ENCODE data around the gene CNTN3. TPM values are rescaled to one million over a fixed set of nuclear protein-coding genes. Genes with fewer than 3 reads are reported as not detected.

Gene CNTN3
- polyA plus RNA-seq, 1 donor from 2014 or later = 31.8 TPM

DNA sequence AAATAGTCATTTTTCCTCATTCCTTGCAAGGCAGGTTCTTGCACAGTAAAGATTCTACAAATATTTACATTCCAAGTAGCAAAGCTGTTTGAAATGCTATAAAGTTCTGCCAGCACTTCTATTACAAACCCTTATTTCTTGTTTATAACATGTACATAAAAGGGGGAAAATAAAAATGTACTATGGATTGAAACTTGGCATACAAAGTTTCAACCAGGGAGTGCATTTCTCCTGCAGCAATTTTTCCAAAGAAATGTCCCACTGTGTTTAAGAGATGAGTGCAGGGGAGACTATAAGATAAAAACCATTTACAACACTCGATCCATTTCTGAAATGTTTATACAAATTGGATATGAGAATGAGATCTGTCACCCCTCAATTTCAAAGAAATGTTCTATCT, 3.3 kb downstream of the CNTN3 start:
- H4K20me1 ChIP-seq (ENCODE audit: insufficient read depth) = no peaks in the 10 kb centered on the region
- TF ChIP-seq, protein P1, sequence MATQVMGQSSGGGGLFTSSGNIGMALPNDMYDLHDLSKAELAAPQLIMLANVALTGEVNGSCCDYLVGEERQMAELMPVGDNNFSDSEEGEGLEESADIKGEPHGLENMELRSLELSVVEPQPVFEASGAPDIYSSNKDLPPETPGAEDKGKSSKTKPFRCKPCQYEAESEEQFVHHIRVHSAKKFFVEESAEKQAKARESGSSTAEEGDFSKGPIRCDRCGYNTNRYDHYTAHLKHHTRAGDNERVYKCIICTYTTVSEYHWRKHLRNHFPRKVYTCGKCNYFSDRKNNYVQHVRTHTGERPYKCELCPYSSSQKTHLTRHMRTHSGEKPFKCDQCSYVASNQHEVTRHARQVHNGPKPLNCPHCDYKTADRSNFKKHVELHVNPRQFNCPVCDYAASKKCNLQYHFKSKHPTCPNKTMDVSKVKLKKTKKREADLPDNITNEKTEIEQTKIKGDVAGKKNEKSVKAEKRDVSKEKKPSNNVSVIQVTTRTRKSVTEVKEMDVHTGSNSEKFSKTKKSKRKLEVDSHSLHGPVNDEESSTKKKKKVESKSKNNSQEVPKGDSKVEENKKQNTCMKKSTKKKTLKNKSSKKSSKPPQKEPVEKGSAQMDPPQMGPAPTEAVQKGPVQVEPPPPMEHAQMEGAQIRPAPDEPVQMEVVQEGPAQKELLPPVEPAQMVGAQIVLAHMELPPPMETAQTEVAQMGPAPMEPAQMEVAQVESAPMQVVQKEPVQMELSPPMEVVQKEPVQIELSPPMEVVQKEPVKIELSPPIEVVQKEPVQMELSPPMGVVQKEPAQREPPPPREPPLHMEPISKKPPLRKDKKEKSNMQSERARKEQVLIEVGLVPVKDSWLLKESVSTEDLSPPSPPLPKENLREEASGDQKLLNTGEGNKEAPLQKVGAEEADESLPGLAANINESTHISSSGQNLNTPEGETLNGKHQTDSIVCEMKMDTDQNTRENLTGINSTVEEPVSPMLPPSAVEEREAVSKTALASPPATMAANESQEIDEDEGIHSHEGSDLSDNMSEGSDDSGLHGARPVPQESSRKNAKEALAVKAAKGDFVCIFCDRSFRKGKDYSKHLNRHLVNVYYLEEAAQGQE (IDR thresholded peaks at IDR 0.05; ENCODE audit: borderline replicate concordance) = no peak
- TF ChIP-seq MXI1 (conservative IDR thresholded peaks at IDR 0.05; ENCODE audit: poor library complexity, severe bottlenecking) = no peak
- TF ChIP-seq TAF1 (IDR thresholded peaks at IDR 0.05; ENCODE audit: low read depth) = no peak
- TF ChIP-seq, protein P2, sequence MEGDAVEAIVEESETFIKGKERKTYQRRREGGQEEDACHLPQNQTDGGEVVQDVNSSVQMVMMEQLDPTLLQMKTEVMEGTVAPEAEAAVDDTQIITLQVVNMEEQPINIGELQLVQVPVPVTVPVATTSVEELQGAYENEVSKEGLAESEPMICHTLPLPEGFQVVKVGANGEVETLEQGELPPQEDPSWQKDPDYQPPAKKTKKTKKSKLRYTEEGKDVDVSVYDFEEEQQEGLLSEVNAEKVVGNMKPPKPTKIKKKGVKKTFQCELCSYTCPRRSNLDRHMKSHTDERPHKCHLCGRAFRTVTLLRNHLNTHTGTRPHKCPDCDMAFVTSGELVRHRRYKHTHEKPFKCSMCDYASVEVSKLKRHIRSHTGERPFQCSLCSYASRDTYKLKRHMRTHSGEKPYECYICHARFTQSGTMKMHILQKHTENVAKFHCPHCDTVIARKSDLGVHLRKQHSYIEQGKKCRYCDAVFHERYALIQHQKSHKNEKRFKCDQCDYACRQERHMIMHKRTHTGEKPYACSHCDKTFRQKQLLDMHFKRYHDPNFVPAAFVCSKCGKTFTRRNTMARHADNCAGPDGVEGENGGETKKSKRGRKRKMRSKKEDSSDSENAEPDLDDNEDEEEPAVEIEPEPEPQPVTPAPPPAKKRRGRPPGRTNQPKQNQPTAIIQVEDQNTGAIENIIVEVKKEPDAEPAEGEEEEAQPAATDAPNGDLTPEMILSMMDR (IDR thresholded peaks at IDR 0.05; ENCODE audit: poor library complexity, severe bottlenecking) = no peak
- TF ChIP-seq EZH2 (IDR thresholded peaks at IDR 0.05; ENCODE audit: borderline replicate concordance, insufficient read depth, low read length, poor library complexity, severe bottlenecking) = no peak
- TF ChIP-seq SMC3 (conservative IDR thresholded peaks at IDR 0.05; ENCODE audit: poor library complexity) = no peak
- TF ChIP-seq RAD21 (conservative IDR thresholded peaks at IDR 0.05) = no peak
- TF ChIP-seq POLR2AphosphoS5 (IDR thresholded peaks at IDR 0.05) = no peak
- TF ChIP-seq EP300 (conservative IDR thresholded peaks at IDR 0.05; ENCODE audit: poor library complexity, severe bottlenecking) = no peak
- H3F3A ChIP-seq (ENCODE audit: insufficient read depth, low read length, poor library complexity, severe bottlenecking) = no peaks in the 10 kb centered on the region
- no peaks in the 10 kb centered on the region for H3K9me3 ChIP-seq (ENCODE audit: low read length)
- no peak overlapping the region for H3K27ac ChIP-seq (ENCODE audit: low read length)
- H3K36me3 ChIP-seq (ENCODE audit: insufficient read depth, low read length) = no peaks in the 10 kb centered on the region
- peak overlapping the region; percentile 69 for H3K4me3 ChIP-seq (ENCODE audit: low read length)
- peaks cover 20% of the 10 kb centered on the region for H3K27me3 ChIP-seq (ENCODE audit: insufficient read depth, low read depth, low read length)
- no peaks in the 10 kb centered on the region for H3K79me2 ChIP-seq (replicated peaks; ENCODE audit: insufficient read depth, low read length)
- H2AFZ ChIP-seq (ENCODE audit: low read depth, low read length) = no peak overlapping the region
- no peaks in the 10 kb centered on the region for H3K9me2 ChIP-seq (ENCODE audit: insufficient read depth, low read length)
- H3K9ac ChIP-seq (ENCODE audit: low read length) = no peak overlapping the region
- H3K4me2 ChIP-seq (ENCODE audit: low read length) = no peak overlapping the region

DNA sequence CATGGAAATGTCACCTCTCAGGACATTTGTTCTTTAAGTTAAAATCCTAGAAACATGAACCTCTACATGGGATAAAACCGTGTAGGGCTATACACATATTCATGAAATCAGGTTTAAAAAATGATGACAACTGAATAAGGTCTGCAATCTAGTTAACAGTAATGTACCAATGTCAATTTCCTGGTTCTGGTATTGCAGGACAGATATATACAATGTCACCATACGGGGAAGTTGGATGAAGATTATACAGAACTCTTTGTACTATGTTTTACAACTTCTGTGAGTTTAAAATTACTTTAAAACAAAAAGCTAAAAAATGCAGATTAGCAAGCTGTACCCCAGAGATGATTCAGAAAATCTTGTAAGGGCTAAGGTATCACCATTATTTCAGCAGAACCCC, 6.7 kb downstream of the CNTN3 start:
- H3K9me2 ChIP-seq (ENCODE audit: insufficient read depth, low read length) = no peaks in the 10 kb centered on the region
- H3K27me3 ChIP-seq (ENCODE audit: insufficient read depth, low read depth, low read length) = peaks cover 7% of the 10 kb centered on the region
- H3K9me3 ChIP-seq (ENCODE audit: low read length) = no peaks in the 10 kb centered on the region
- no peaks in the 10 kb centered on the region for H3K36me3 ChIP-seq (ENCODE audit: insufficient read depth, low read length)
- H2AFZ ChIP-seq (ENCODE audit: low read depth, low read length) = no peak overlapping the region
- TF ChIP-seq SMC3 (conservative IDR thresholded peaks at IDR 0.05; ENCODE audit: poor library complexity) (no peak), RAD21 (conservative IDR thresholded peaks at IDR 0.05) (no peak)
- TF ChIP-seq, protein P2 (IDR thresholded peaks at IDR 0.05; ENCODE audit: poor library complexity, severe bottlenecking) = no peak
- no peaks in the 10 kb centered on the region for H4K20me1 ChIP-seq (ENCODE audit: insufficient read depth)
- H3K27ac ChIP-seq (ENCODE audit: low read length) = no peak overlapping the region
- no peaks in the 10 kb centered on the region for H3K79me2 ChIP-seq (replicated peaks; ENCODE audit: insufficient read depth, low read length)
- H3K9ac ChIP-seq (ENCODE audit: low read length) = no peak overlapping the region
- no peak overlapping the region for H3K4me2 ChIP-seq (ENCODE audit: low read length)
- no peak overlapping the region for H3K4me3 ChIP-seq (ENCODE audit: low read length)
- H3F3A ChIP-seq (ENCODE audit: insufficient read depth, low read length, poor library complexity, severe bottlenecking) = no peaks in the 10 kb centered on the region
